Astrocyte of the cerebellum (primary cell): ENCODE data around the gene MAIP1.
A peak's percentile ranks its signal among the peaks of the same experiment; 100 is the strongest.
"Not testable (repeated sequence)": the region's sequence is repeated elsewhere in the genome, so short reads cannot be mapped to it uniquely, and the experiment has no call there.

Source experiments
- DNase-seq: peaks from one replicate; pipeline ENCODE4 v3.0.0-alpha.2; 2011; ENCODE audit warnings: low read depth
- H3K4me3 ChIP-seq: 2 replicates; pipeline ENCODE4 v1.5.1; 2011; ENCODE audit warnings: mild to moderate bottlenecking, low read depth, low read length, moderate library complexity
- CTCF ChIP-seq: IDR thresholded peaks from 2 replicates; pipeline ENCODE4 v1.5.1; 2012; ENCODE audit warnings: low read length, low read depth, moderate library complexity, mild to moderate bottlenecking; ENCODE audit errors: missing control alignments
- in situ Hi-C: cut with HindIII; loops from 2 replicates; pipeline ENCODE4 v1.10.0; 2017; ENCODE audit warnings: low sequenced_read_pairs

MAIP1 gene

GRCh38 chr2:199955339-199956061, at the start of gene MAIP1, which contains the start of gene TYW5:
TSS of gene MAIP1 (plus strand) at chr2:199955582. CDS start at chr2:199955799, 217 bp downstream.
TSS of gene TYW5 (minus strand) at chr2:199955491. CDS start at chr2:199955470, 21 bp downstream.
- in situ Hi-C loops = no loop called here
- TF ChIP-seq CTCF = peak; percentile 21
- peak; percentile 59 for DNase-seq
- peak within 1 kb of the TSS; percentile 96 for H3K4me3 ChIP-seq

- TF ChIP-seq CTCF = no peak
- H3K4me3 ChIP-seq = no peak overlapping the region
- DNase-seq = no peak
- in situ Hi-C loops = no loop called here
These were observed 48.2 kb upstream of the MAIP1 start for GRCh38 chr2:199907008-199907714.

- peak overlapping the region; percentile 98 for H3K4me3 ChIP-seq
- in situ Hi-C loops = no loop called here
- no peak for DNase-seq
- no peak for TF ChIP-seq CTCF
These were observed 44.9 kb upstream of the MAIP1 start for GRCh38 chr2:199910338-199911051.

- in situ Hi-C loops = no loop called here
- no peak for TF ChIP-seq CTCF
These were observed 44.1 kb upstream of the MAIP1 start, which contains the start of gene C2orf69 for GRCh38 chr2:199911052-199911876. TSS of gene C2orf69 (plus strand) at chr2:199911293. CDS start at chr2:199911439, 146 bp downstream.

GRCh38 chr2:199911877-199912161, 43.6 kb upstream of the MAIP1 start:
- in situ Hi-C loops = no loop called here
- no peak for TF ChIP-seq CTCF
- no peak for DNase-seq
- peak overlapping the region; percentile 98 for H3K4me3 ChIP-seq

More at GRCh38 chr2:199911052-199911876, 44.1 kb upstream of the MAIP1 start, which contains the start of gene C2orf69:
- DNase-seq = peak; percentile 95
- peak within 1 kb of the TSS; percentile 98 for H3K4me3 ChIP-seq

- in situ Hi-C loops, DNase-seq: not testable (repeated sequence)
- peak overlapping the region; percentile 98 for H3K4me3 ChIP-seq
These were observed 42.7 kb upstream of the MAIP1 start for GRCh38 chr2:199912553-199913114.
